ENCODE measurements around the gene CORO1C. TPM values are rescaled to one million over a fixed set of nuclear protein-coding genes. Genes with fewer than 3 reads are reported as not detected.

CORO1C gene
- total and polyA plus RNA-seq, 9 of the 15 experiments (the other 6 are each of a cell fraction or from before 2014, with no cell fraction given), result 55.2 to 280 (median 150) TPM

- FAIRE-seq (peak; percentile 63), ATAC-seq (no peak), DNase-seq (ENCODE audit: extremely low read depth in 1 of 4, low spot score in 3 of 4) (no peak)
- in situ Hi-C loops (cut with MboI), result no loop called here
- peak overlapping the region; percentile 75 for H3K4me2 ChIP-seq (ENCODE audit: insufficient read depth, low read length)
- H3K36me3 ChIP-seq (ENCODE audit: control insufficient read depth, insufficient read depth, low read length), result peaks cover 62% of the 10 kb centered on the region
- no peak overlapping the region for H2AFZ ChIP-seq (ENCODE audit: low read depth, low read length)
- CTCF ChIA-PET (ENCODE audit: low intra/inter-chr PET ratio), result no interaction called here
- POLR2A ChIA-PET, result interaction anchor here (1.1 to 4.7 kb wide), 4 partner anchors 8 to 18 kb away, joined by 3 to 33 read pairs (median 4); no protein-coding TSS in a partner anchor
- H3K9me3 ChIP-seq (replicated peaks; ENCODE audit: control insufficient read depth, insufficient read depth, low read depth, low read length), result no peaks in the 10 kb centered on the region
- H4K20me1 ChIP-seq (replicated peaks; ENCODE audit: control insufficient read depth, insufficient read depth, low read length), result no peaks in the 10 kb centered on the region
- H3K4me3 ChIP-seq, result no peak overlapping the region
- 19% methylated on average over 6 of the region's 6 CpGs for WGBS (ENCODE audit: insufficient coverage, low coverage, missing lambda C conversion rate)
- H3K27ac ChIP-seq (ENCODE audit: extremely low read depth, low read depth, low read length), result peak overlapping the region; percentile 99
- peaks cover 86% of the 10 kb centered on the region for H3K79me2 ChIP-seq (ENCODE audit: control insufficient read depth, insufficient read depth, low read length)
- intact Hi-C loops (cut with micrococcal nuclease), result loop anchor here (5.0 kb wide), 1 partner anchor 61 kb away; the partner anchor contains the start of gene SELPLG
- H3K27me3 ChIP-seq (ENCODE audit: control insufficient read depth in 2 of 2, insufficient read depth in 2 of 2, low read length in 2 of 2), result no peaks in the 10 kb centered on the region
- BruUV-seq (replicated peaks), result no TSS peak
- no peaks in the 10 kb centered on the region for H3K9me1 ChIP-seq (ENCODE audit: control insufficient read depth, insufficient read depth, low read length)
- peak overlapping the region in 1 of 2 experiments; percentile 94; a peak in 2 of 4 replicates for H3K9ac ChIP-seq (ENCODE audit: insufficient read depth in 1 of 2, low read depth in 2 of 2, low read length in 2 of 2)
- peaks cover 42 to 88% of the 10 kb centered on the region in 2 experiments for H3K4me1 ChIP-seq (replicated peaks in 1 of 2; ENCODE audit: control insufficient read depth in 2 of 2, insufficient read depth in 2 of 2, low read length in 2 of 2)
- TF ChIP-seq EHMT2 (IDR thresholded peaks at IDR 0.05) (no peak), SMAD3 (CRISPR knock-in tag; conservative IDR thresholded peaks at IDR 0.05) (0 out of 2 replicates have a peak, but pooled peaks have one; percentile 3), BRD4 (IDR thresholded peaks at IDR 0.05) (0 out of 2 replicates have a peak, but pooled peaks have one; percentile 19), ZSCAN29 (IDR thresholded peaks at IDR 0.05) (no peak), VEZF1 (CRISPR knock-in tag; IDR thresholded peaks at IDR 0.05) (0 out of 2 replicates have a peak, but pooled peaks have one; percentile 16), ZNF134 (CRISPR knock-in tag; conservative IDR thresholded peaks at IDR 0.05) (no peak), DDX20 (tag; IDR thresholded peaks at IDR 0.05; ENCODE audit: low read depth) (peak; percentile 44; the same call in 1 of the 2 replicates), ZKSCAN8 (CRISPR knock-in tag; IDR thresholded peaks at IDR 0.05) (peak; percentile 34; the same call in 1 of the 2 replicates), NCOA2 (IDR thresholded peaks at IDR 0.05; ENCODE audit: partially characterized antibody in 2 of 2) (no peak), HINFP (tag; conservative IDR thresholded peaks at IDR 0.05; ENCODE audit: low read depth) (0 out of 2 replicates have a peak, but pooled peaks have one; percentile 35), ZNF668 (CRISPR knock-in tag; IDR thresholded peaks at IDR 0.05) (no peak), ZNF217 (CRISPR knock-in tag; IDR thresholded peaks at IDR 0.05) (no peak), KLF10 (CRISPR knock-in tag; IDR thresholded peaks at IDR 0.05) (no peak)
- TF ChIP-seq, protein P1, sequence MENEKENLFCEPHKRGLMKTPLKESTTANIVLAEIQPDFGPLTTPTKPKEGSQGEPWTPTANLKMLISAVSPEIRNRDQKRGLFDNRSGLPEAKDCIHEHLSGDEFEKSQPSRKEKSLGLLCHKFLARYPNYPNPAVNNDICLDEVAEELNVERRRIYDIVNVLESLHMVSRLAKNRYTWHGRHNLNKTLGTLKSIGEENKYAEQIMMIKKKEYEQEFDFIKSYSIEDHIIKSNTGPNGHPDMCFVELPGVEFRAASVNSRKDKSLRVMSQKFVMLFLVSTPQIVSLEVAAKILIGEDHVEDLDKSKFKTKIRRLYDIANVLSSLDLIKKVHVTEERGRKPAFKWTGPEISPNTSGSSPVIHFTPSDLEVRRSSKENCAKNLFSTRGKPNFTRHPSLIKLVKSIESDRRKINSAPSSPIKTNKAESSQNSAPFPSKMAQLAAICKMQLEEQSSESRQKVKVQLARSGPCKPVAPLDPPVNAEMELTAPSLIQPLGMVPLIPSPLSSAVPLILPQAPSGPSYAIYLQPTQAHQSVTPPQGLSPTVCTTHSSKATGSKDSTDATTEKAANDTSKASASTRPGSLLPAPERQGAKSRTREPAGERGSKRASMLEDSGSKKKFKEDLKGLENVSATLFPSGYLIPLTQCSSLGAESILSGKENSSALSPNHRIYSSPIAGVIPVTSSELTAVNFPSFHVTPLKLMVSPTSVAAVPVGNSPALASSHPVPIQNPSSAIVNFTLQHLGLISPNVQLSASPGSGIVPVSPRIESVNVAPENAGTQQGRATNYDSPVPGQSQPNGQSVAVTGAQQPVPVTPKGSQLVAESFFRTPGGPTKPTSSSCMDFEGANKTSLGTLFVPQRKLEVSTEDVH (IDR thresholded peaks at IDR 0.05; ENCODE audit: low read depth, partially characterized antibody), result no peak
- TF ChIP-seq, protein P2, sequence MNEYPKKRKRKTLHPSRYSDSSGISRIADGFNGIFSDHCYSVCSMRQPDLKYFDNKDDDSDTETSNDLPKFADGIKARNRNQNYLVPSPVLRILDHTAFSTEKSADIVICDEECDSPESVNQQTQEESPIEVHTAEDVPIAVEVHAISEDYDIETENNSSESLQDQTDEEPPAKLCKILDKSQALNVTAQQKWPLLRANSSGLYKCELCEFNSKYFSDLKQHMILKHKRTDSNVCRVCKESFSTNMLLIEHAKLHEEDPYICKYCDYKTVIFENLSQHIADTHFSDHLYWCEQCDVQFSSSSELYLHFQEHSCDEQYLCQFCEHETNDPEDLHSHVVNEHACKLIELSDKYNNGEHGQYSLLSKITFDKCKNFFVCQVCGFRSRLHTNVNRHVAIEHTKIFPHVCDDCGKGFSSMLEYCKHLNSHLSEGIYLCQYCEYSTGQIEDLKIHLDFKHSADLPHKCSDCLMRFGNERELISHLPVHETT (CRISPR knock-in tag; conservative IDR thresholded peaks at IDR 0.05 in 1 of 2, IDR thresholded peaks at IDR 0.05 in 1 of 2), result peak in 1 of 2 experiments; percentile 71; a peak in 2 of 4 replicates
Observed at GRCh38 chr12:108693186-108693730, 38.1 kb downstream of the CORO1C start.
